ENCODE data around the gene ASGR2. TPM values are rescaled to one million over a fixed set of nuclear protein-coding genes. Genes with fewer than 3 reads are reported as not detected.
A peak's percentile ranks its signal among the peaks of the same experiment; 100 is the strongest.

ASGR2 gene
- polyA plus RNA-seq, 3 donors = 53.3 to 148 (median 78.3) TPM

DNA sequence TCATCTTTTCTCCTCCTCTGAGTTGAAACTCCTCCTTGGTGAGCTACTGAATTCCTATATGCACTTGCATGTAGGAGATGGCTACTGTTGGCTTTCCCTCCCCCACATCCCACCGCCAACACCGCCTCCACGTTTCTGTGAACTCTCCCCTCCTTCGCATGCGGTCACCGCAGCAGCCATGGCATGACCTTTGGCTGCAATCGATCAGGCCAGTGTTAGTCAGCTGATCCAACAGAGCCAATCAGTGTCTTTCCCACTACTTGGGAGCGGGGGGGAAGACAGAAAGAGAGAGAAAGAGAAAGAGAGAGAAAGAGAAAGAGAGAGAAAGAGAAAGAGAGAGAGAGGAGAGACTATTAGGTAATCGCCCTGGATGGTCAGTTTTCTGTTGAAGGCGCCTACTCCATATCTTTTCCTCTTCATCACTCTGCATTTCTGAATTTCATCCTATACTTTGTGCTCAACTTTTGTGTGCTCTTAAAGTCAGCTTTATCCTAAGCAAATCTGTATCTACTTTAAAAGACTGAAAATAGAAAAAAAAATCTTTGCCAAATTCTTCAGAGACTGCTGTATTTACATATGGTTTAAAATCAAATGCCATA lies 41.8 kb upstream of the ASGR2 start:
- peaks cover 41% of the 10 kb centered on the region for H3K4me1 Mint-ChIP-seq
- DNase-seq = no peak
- Histone ChIP-seq H3K4me1 (ENCODE audit: control insufficient read depth in 1 of 2, insufficient read depth in 2 of 2, low read length in 2 of 2) (peaks cover 21 to 26% of the 10 kb centered on the region in 2 donors), H3K9ac (ENCODE audit: insufficient read depth, low read length, poor library complexity, severe bottlenecking) (no peak overlapping the region), H3K4me3 (replicated peaks in 1 of 3; ENCODE audit: low read depth in 2 of 3, low read length in 3 of 3) (no peak overlapping the region), H3K79me2 (ENCODE audit: insufficient read depth, low read length) (no peaks in the 10 kb centered on the region), H3K4me2 (replicated peaks; ENCODE audit: extremely low read depth, low read length, poor library complexity, severe bottlenecking) (no peak overlapping the region), H3K36me3 (replicated peaks in 1 of 2; ENCODE audit: control insufficient read depth in 1 of 2, insufficient read depth in 2 of 2, low read length in 2 of 2) (no peaks in the 10 kb centered on the region), H3K9me3 (replicated peaks in 1 of 2; ENCODE audit: control insufficient read depth in 1 of 2, insufficient read depth in 1 of 2, low read length in 2 of 2) (no peaks in the 10 kb centered on the region), H3K27me3 (ENCODE audit: control insufficient read depth in 2 of 2, insufficient read depth in 2 of 2, low read length in 2 of 2) (no peaks in the 10 kb centered on the region), H4K20me1 (ENCODE audit: insufficient read depth, low read length) (no peaks in the 10 kb centered on the region), H3K27ac (ENCODE audit: low read depth in 1 of 2, low read length in 2 of 2) (no peak overlapping the region), H2AFZ (ENCODE audit: insufficient read depth, low read depth, low read length, poor library complexity, severe bottlenecking) (no peak overlapping the region)
- H3K27ac Mint-ChIP-seq = peak overlapping the region in 3 of 7 donors; percentile 15 to 78 (median 47)
- H3K27me3 Mint-ChIP-seq (ENCODE audit: low read depth in 3 of 3) = peaks cover 1 to 12% (median 3%) of the 10 kb centered on the region in 3 donors
- peaks cover 8 to 19% of the 10 kb centered on the region in 2 donors for H3K36me3 Mint-ChIP-seq
- intact Hi-C loops (cut with micrococcal nuclease) = no loop called here
- TF ChIP-seq, protein P1, sequence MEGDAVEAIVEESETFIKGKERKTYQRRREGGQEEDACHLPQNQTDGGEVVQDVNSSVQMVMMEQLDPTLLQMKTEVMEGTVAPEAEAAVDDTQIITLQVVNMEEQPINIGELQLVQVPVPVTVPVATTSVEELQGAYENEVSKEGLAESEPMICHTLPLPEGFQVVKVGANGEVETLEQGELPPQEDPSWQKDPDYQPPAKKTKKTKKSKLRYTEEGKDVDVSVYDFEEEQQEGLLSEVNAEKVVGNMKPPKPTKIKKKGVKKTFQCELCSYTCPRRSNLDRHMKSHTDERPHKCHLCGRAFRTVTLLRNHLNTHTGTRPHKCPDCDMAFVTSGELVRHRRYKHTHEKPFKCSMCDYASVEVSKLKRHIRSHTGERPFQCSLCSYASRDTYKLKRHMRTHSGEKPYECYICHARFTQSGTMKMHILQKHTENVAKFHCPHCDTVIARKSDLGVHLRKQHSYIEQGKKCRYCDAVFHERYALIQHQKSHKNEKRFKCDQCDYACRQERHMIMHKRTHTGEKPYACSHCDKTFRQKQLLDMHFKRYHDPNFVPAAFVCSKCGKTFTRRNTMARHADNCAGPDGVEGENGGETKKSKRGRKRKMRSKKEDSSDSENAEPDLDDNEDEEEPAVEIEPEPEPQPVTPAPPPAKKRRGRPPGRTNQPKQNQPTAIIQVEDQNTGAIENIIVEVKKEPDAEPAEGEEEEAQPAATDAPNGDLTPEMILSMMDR (IDR thresholded peaks at IDR 0.05) = no peak
- H3K4me3 Mint-ChIP-seq = peak overlapping the region in 1 of 2 donors; percentile 31
- H3K9me3 Mint-ChIP-seq = peaks cover 4 to 13% (median 5%) of the 10 kb centered on the region in 7 donors
- WGBS (ENCODE audit: insufficient coverage) = no CpG with 5 or more reads among the region's 10 CpGs

DNA sequence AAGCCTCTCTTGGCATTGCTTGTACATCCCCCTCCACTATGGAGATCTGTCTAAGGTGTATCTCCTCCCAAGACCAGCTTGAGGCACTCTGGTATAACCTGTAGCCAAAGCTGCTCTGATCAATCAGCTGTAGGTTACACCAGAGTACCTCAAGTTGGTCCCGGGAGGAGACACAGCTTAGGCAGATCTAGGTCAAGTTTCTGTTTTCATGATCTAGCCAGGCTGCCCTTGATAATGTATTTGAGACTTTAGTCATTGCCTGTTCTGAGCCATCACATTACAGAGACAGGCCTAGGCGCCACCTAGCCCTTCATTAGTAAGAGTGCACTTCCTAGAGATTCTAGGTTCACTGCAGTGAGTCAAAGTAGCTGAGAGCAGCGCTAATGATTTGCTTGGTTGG lies 33.1 kb upstream of the ASGR2 start:
- H3K4me2 ChIP-seq (replicated peaks; ENCODE audit: extremely low read depth, low read length, poor library complexity, severe bottlenecking) = no peak overlapping the region
- peak overlapping the region in 1 of 7 donors; percentile 18 for H3K27ac Mint-ChIP-seq
- no peaks in the 10 kb centered on the region for H3K27me3 ChIP-seq (ENCODE audit: control insufficient read depth in 2 of 2, insufficient read depth in 2 of 2, low read length in 2 of 2)

More for the DNA sequence above, 33.1 kb upstream of the ASGR2 start:
- intact Hi-C loops (cut with micrococcal nuclease) = no loop called here
- Histone ChIP-seq H3K27ac (ENCODE audit: low read depth in 1 of 2, low read length in 2 of 2) (no peak overlapping the region), H4K20me1 (ENCODE audit: insufficient read depth, low read length) (peaks cover 56% of the 10 kb centered on the region), H3K4me1 (ENCODE audit: control insufficient read depth in 1 of 2, insufficient read depth in 2 of 2, low read length in 2 of 2) (peaks cover 10 to 17% of the 10 kb centered on the region in 2 donors), H2AFZ (ENCODE audit: insufficient read depth, low read depth, low read length, poor library complexity, severe bottlenecking) (no peak overlapping the region), H3K4me3 (replicated peaks in 1 of 3; ENCODE audit: low read depth in 2 of 3, low read length in 3 of 3) (no peak overlapping the region), H3K9ac (ENCODE audit: insufficient read depth, low read length, poor library complexity, severe bottlenecking) (no peak overlapping the region), H3K9me3 (replicated peaks in 1 of 2; ENCODE audit: control insufficient read depth in 1 of 2, insufficient read depth in 1 of 2, low read length in 2 of 2) (no peaks in the 10 kb centered on the region), H3K36me3 (replicated peaks in 1 of 2; ENCODE audit: control insufficient read depth in 1 of 2, insufficient read depth in 2 of 2, low read length in 2 of 2) (peaks cover 0 to 13% of the 10 kb centered on the region in 2 donors), H3K79me2 (ENCODE audit: insufficient read depth, low read length) (peaks cover 8% of the 10 kb centered on the region)
- DNase-seq = no peak
- H3K9me3 Mint-ChIP-seq = peaks cover 0 to 4% (median 0%) of the 10 kb centered on the region in 7 donors
- peaks cover 0 to 11% (median 1%) of the 10 kb centered on the region in 3 donors for H3K27me3 Mint-ChIP-seq (ENCODE audit: low read depth in 3 of 3)
- no peak overlapping the region for H3K4me3 Mint-ChIP-seq
- WGBS (ENCODE audit: insufficient coverage) = 100% methylated on average over 1 of the region's 3 CpGs
- H3K4me1 Mint-ChIP-seq = peaks cover 28% of the 10 kb centered on the region
- H3K36me3 Mint-ChIP-seq = peaks cover 19 to 41% of the 10 kb centered on the region in 2 donors
- TF ChIP-seq, protein P1 (IDR thresholded peaks at IDR 0.05) = no peak

All from CD14-positive monocyte (primary cell).